ACHN (cell line): ENCODE results near the gene CRTC1.
A peak's percentile ranks its signal among the peaks of the same experiment; 100 is the strongest.

Experiments
- DNase-seq: peaks from one replicate; pipeline ENCODE4 v3.0.0-alpha.2; 2015
- in situ Hi-C: cut with HindIII; loops from 2 replicates; pipeline ENCODE4 v1.10.0; 2017; ENCODE audit warnings: low sequenced_read_pairs, low pct_ligation_motif_present, low pct_unique_long_range_greater_than_20kb

Gene CRTC1

GRCh38 chr19:18685597-18686190 lies 2.2 kb downstream of the CRTC1 start:
- in situ Hi-C loops: no loop called here
- DNase-seq: no peak

- DNase-seq: no peak
- in situ Hi-C loops: no loop called here
These were observed 4.4 kb downstream of the CRTC1 start for GRCh38 chr19:18687740-18688465.

- DNase-seq: no peak
- in situ Hi-C loops: no loop called here
These were observed 12.5 kb downstream of the CRTC1 start for GRCh38 chr19:18696023-18696422.

GRCh38 chr19:18697680-18698079 lies 14.2 kb downstream of the CRTC1 start:
- no peak for DNase-seq
- in situ Hi-C loops: no loop called here

GRCh38 chr19:18698321-18699167 lies 15.1 kb downstream of the CRTC1 start:
- no peak for DNase-seq
- in situ Hi-C loops: no loop called here

- in situ Hi-C loops: no loop called here
- DNase-seq: no peak
These were observed 16.0 kb downstream of the CRTC1 start for GRCh38 chr19:18699403-18700054.

GRCh38 chr19:18700501-18701249 lies 17.2 kb downstream of the CRTC1 start:
- in situ Hi-C loops: no loop called here
- DNase-seq: peak; percentile 68

GRCh38 chr19:18701250-18701608 lies 17.7 kb downstream of the CRTC1 start:
- no peak for DNase-seq
- in situ Hi-C loops: no loop called here

GRCh38 chr19:18704054-18704453 lies 20.6 kb downstream of the CRTC1 start:
- DNase-seq: no peak
- in situ Hi-C loops: no loop called here

- in situ Hi-C loops: no loop called here
- no peak for DNase-seq
These were observed 21.5 kb downstream of the CRTC1 start for GRCh38 chr19:18704971-18705370.

- in situ Hi-C loops: no loop called here
- DNase-seq: no peak
These were observed 25.2 kb downstream of the CRTC1 start for GRCh38 chr19:18708452-18709231.

GRCh38 chr19:18709546-18709945 lies 26.1 kb downstream of the CRTC1 start:
- no peak for DNase-seq
- in situ Hi-C loops: no loop called here

GRCh38 chr19:18710186-18710585 lies 26.7 kb downstream of the CRTC1 start:
- in situ Hi-C loops: no loop called here
- DNase-seq: no peak

GRCh38 chr19:18710996-18711751 lies 27.7 kb downstream of the CRTC1 start:
- in situ Hi-C loops: no loop called here
- DNase-seq: no peak

GRCh38 chr19:18711893-18712292 lies 28.4 kb downstream of the CRTC1 start:
- in situ Hi-C loops: no loop called here
- DNase-seq: no peak

GRCh38 chr19:18712981-18713380 lies 29.5 kb downstream of the CRTC1 start:
- in situ Hi-C loops: no loop called here
- DNase-seq: no peak

GRCh38 chr19:18713550-18714117 lies 30.2 kb downstream of the CRTC1 start:
- in situ Hi-C loops: no loop called here
- DNase-seq: no peak
